ENCODE data around the gene LTBP2.

LTBP2 gene

DNA sequence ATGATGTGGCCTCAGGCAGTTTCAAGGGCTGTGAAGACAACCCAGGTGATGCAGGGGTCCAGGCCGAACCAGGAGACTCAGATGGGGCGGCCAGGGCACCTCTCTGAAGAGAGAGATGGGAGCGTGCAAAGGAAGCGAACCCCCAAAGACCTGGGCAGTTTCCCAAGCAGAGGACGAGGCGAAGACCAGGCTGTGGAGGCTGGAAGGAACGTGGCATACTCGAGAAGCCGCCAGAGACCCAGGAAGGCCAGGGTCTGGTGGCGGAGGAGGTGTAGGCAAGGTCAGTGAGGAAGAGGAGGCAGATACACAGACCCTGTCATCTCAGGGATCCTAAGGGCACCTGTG is 24.7 kb downstream of the LTBP2 start:
- DNase-seq, result no peak

DNA sequence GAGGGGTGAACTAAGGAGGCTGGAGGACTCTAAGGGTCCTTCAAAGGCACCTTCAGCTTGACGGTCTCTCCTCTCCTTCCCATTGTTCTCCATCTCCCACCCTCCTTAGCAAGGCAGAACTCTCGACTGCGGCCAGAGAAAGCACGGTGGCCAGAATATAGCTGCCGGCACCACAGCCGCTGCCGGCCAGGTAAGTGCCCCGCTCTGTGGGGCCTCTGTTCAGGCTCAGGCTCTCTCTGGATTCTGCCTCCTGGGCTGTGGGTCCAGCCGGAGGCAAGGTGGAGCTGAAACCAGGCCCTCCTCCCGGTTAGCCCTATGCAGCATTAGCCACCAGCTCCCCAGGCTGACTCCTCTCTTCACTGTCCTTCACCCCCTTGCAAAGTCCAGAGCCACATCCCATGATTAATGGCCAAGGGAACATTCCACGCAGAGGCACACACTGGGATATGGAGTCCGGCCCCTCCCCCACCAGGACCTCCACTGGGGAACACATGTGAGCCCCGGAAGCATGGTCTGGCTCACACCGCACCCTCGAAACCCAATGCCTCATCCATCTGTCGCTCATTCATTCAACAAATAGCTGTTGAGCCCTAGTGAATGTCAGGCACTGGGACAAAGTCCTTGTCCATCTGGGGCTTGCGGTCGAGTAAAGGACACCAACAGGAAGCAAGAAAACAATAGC is 25.2 kb downstream of the LTBP2 start:
- no peak for DNase-seq

DNA sequence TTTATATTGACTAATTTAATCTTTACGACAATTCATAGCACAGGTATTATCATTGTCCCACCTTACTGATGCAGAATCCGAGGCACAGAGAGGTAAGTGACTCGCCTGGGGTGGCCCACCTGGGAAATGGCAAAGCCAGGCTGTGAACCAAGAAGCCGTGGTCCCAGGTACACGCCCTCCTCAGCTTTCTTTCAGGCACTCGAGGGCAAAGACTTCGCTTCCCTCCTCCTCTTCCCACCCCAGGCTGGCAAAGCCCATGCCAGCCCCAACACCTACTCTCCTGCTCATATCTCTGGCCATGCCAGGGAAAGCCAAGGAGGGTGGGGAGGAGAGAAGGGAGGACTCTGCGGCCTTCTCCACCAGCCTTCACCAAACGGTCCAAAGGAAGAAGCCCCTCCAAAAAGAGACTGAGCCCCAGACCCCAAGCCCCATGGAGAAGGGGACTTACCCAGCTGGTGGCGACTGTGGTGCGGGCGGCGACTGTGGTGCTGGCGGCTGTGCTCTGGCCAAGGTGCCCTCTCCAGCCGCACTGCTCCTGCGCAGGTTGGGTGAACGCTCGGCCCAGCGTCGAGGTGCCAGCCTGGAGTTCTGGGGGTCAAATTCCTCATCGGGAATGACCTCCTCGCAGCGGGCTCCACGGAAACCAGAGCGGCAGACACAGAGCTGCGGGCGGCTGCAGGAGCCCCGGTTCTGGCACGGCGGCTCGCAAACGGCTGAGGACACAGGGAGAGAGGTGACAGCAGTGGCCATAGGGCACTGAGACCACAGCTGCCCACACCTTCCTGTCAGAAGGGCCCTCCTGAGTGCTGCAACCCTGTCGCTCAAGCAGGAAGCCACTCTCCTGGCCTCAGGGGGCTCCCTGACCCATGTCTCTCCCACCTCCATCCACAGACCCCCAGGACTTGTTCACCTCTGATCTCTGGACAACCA is 26.4 kb downstream of the LTBP2 start:
- no peak for DNase-seq

DNA sequence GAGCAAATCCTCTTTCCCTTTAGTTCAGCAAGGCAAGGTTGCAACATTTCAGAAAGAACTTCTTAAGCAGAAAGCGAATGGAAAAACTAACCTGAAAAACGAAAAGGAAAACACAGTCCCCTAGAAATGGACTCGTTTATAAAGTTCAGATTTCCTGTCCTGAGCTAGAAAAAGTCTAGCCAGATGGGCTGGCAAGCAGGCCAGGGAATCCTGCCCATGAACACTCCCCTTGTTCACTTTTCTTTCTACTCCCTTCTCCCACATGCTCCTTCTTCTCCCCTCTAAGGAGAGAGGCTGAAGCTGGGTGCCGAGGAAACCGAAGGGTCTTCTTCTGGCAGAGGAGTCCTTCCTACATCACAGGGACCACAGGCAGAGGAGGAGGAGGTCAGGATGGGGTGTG is 27.1 kb downstream of the LTBP2 start:
- DNase-seq, result no peak

DNA sequence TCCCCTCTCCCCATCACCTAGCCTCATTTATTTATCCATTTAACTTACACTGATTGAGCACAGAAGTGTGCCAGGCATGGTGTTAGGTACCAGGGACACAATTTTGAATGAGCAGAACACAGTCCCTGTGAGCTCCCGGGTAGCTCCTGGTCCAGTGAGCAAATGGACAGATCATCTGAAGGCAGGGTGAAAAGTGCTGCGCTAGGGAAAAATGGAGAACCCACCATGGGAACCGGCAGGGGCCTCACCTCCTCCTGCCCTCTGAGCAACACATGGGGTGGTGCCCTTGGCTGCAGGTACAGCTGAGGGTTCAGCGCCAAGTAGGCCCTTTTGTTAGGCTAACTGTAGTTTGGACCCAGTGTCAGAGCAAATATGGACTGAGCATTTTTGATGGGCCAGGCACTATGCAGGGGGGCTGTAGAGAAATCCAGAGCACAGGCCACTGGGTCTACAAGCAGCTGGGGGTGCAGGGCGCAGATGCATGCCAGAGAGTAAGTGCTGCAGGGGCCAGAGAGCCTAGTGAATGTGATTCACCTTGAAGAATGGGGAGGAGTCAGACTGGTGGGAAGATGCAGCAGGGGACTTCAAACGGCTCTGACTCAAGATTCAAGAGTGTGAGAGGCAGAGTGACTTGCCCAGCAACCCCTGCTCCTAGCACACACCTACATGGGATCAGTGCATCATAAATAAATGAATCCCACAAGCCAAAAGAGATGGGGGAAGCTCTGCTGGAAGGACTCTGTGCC is 28.2 kb downstream of the LTBP2 start:
- no peak for DNase-seq

DNA sequence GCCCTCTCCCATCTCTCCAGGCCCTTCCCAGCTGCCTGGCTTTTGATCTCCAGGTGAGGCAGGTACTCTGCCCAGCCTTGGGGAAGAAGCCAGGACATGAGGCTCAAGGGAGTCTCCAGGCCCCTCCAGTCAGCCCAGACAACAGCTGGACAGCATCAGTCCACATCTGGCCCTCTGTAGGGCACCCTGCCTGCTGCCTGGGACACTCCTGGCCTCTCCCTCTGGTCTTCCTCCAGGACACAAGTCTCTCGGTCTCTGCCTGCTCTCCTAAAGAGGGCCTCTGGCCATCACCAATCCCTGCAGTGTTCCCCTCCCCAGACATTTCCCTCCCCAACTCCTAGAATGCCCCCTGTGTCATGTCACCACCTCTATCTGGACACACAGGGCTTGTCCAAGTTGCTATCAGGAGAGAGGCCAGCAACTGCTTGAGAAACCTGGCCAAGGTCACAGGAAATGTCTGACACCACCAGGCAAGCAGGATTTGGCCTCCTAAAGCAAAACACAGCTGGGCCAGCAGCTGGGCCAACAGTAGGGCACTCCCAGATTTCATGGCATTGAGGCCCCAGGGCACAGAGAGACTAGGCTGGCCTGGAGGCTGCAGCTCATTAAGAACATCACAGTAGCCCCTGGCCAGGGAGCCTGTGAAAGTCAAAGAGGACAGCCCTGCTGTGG is 29.0 kb downstream of the LTBP2 start:
- no peak for DNase-seq

DNA sequence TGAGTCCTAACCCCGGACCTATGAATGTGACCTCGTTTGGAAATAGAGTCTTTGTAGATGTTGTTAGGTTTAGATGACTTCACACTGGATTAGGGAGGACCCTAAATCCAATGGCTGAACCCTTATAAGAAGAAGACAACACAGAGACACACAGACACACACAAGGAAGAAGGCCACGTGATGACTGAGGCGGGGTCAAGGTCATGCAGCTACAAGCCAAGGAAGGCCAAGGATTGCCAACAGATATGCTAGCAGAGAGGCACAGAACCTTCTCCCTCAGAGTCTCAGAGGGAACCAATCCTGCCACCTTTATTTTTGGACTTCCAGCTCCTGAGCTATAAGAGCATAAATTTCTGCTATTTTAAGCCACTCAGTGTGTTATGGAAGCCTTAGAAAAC is 31.8 kb downstream of the LTBP2 start:
- DNase-seq, result no peak

DNA sequence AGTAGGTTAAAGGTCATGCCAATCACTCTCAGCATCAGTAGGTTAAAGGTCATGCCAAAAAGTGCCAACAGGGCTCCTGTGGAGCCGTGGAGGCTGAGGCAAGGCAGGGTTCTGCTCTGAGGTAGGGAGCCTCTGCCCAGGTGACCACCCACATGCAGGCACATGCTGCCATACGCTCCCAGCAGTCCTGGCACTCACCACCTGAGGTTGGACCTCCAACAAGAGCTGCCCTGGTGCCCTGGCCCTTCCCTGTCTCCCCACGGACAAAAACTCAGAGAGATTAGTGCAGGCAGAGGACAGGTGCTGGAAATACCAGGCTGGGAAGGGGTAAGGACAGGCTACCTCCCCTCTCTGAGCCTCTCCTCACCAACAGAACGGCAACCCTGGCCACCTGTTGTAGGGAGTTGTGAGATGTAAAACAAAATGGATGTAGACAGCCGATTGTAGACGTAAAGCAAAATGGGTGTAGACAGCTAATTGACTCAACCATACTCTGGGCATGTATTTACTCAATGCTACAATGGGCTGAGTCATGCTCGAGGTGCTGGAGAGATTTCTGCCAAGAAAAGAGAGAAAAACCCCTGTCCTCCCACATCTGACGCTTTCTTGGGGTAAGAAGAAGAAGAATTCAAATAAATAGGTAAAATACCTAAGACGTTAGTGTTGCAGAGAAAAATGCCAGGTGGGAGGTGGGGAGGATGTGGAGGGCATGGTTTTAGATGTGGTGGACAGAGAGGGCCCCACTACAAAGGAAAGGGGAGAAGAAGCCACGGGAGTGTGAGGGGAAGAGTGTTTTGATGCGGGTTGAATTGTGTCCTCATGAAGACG is 32.4 kb downstream of the LTBP2 start:
- DNase-seq, result no peak

DNA sequence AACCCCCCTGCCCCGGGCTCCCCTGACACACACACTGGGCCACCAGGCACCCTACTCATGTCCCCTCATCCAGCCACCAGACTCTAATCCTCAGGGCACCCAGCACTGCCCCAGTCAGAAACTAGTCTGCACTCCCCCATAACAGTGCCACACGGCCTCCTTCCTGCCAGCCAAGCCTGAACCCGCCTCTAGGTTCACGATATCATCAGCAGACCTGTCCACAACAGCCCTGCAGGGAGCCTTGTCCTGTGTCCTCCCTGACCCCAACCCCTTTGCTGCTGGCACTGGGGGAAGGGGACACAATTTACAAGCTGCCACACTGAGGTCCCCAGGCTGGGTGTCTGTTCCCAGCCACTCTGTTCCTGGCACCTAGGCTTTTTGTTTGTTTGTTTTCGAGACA is 33.6 kb downstream of the LTBP2 start:
- DNase-seq, result no peak

DNA sequence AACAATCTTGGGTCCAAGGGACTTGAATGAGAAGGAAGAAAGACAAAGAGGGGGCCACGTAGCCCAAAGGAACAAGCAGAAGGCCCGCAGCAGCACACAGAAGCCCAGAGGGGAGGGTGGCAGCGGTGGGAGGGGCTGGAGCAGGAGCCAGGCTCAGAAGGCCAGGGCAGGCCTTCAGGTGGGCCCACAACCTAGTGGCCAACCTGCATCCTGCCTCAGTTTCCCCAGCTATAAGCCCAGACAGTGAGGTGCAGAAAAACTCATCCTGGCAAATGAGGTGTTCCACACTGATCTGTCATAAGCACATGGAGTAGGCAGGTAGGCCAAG is 34.1 kb downstream of the LTBP2 start:
- DNase-seq, result no peak

DNA sequence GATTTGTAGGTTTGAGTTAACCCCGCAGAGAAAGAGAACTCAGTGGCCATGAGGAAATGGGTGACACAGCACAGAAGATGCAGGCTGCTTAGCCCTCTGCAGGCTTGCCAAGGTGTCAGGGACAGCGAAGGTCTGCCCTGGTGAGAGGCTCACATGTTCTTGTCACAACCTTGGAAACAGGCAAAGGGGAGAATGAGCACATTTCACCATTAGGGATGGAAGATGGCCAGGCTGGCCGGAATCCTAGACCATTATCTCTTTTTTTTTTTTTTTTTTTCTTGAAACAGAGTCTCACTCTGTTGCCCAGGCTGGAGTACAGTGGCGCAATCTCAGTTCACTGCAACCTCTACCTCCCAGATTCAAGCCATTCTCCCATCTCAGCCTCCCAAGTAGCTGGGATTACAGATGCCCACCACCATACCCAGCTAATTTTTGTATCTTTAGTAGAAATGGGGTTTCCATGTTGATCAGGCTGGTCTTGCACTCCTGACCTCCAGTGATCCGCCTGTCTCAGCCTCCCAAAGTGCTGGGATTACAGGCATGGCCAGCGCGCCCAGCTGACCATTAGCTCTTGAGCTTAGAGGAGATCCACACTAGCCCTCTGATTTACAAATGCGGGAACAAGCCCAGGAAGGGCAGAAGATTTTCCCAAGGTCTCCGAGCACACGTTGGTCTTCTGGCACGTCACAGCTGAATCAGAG is 34.6 kb downstream of the LTBP2 start:
- DNase-seq, result no peak

DNA sequence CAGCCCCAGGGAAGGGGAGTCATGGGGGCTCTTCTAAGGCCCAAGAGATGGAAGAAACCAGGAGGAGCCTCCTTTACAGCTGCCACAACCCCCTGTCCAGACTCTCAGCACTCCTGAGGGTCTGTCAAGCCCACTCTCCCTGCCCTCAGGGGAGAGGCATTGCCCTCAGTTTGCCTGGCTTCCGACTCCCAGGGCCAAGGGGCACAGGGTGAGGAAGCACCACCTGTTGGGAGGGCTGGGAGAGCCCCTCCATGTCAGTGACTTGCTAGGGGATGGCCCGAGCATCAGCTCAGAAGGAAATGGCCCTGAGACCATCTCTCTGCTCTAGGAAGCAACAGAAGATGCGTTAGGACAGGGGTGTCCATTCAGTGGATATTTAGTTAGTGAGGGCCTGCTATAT is 36.1 kb downstream of the LTBP2 start:
- no peak for DNase-seq

DNA sequence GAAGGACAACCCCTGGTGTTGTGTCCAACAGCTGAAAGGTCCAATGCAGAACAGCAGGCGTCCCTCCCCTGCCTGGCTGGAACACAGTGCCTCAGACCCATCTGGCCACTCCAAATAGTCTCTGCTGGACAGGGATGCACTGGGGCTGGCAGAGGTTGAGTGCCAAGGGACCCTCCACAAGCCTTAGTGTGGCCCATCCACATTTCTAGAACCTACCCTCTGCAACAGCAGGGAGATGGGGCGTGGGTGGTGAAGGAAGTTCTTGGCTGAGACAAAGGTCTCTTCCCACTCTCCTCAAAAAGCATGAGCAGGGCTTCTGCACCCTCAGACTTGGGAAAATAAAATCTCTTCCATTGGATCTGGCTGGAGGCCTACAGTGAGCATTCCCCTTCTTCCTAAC is 36.5 kb downstream of the LTBP2 start:
- no peak for DNase-seq

DNA sequence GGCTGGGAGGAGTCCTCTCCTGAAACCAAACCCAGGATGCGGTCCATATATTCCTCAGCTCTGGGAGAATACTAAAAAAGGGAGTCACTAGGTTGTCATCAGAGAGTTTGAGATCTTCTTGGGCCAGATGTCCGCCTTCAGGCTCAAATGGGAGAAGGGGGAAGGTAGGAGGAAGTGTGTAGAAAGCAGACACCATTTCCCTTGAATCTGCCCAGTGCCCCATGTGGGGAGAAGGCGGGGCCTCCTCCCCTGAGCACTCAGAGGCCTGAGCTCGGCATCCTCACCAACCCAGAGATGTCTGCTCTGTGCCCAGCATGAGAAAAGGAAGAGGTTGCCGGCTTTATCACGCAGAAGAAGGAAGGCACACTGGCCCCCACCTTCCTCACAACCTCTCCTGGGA is 37.3 kb downstream of the LTBP2 start:
- no peak for DNase-seq

DNA sequence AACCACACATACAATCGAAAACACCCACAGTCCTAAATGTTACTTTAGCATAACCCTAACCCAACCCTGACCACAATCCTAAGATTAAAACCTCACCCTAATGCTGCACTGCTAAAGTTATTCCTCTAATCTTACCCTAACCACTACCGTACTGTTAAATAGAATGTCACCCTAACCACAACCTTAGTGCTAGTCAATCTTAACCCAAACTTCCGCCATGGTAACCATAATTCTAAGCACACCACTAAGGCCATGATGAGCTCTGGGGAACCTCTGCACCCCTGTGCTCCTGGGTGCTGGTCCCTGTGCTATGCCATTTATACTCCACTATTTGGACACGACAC is 38.0 kb downstream of the LTBP2 start:
- DNase-seq, result no peak

DNA sequence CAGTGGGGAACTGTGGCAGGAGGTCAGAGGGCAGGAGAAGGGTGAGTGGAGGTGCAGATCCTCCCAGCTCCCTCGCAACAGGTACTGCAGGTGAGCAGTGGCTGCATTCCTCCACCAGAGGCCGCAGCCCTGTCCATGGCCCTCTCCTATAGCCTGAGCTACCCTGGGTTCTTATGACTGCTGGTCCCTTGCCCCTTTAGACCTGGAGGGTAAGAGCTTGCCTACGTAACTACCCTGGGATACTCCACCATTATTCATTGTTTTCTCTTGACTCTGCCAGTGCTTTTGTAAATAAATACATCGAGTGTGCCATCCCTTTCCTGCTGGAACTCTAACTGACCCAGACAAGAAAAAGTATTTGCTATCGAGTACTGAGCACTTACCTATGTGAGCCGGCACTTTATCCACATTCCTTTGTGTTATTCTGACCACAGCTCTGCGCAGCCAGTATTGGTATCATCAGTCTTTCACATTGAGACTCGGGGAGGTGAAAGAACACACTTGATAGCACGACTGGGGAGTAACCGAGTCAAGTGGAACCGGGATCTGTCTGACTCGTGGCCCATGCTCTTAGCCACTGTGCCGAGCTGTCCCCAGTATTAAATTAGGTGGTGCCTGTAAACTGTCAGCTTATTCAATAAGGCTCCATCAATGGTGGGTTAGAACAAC is 38.5 kb downstream of the LTBP2 start:
- DNase-seq, result no peak

DNA sequence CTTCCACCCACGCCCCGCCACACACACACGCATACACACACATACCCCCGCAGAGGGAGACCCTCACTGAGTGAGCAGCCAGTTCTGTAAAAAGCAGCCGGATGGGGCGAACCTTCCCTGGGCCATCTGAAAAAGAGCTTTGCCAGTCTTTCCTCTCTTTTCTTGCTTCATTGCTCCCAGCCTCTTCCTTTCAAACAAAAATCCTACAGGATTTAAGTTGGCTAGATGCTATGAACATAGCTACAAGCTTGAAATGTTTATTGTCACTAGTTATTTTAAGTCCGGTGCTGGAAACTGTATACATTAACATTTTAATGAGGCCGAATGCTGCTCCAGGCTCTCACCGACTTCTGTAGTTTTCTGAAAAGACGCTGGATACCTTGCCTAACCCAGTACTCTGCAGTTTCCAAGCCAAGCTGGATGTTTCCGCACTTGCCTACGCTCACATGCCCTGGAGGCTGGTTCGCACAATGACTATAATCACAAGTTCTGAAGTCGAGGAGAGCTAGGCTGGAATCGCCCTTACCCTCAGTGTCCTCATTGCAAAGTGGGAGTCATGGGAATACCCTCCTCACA is 39.2 kb downstream of the LTBP2 start:
- no peak for DNase-seq

DNA sequence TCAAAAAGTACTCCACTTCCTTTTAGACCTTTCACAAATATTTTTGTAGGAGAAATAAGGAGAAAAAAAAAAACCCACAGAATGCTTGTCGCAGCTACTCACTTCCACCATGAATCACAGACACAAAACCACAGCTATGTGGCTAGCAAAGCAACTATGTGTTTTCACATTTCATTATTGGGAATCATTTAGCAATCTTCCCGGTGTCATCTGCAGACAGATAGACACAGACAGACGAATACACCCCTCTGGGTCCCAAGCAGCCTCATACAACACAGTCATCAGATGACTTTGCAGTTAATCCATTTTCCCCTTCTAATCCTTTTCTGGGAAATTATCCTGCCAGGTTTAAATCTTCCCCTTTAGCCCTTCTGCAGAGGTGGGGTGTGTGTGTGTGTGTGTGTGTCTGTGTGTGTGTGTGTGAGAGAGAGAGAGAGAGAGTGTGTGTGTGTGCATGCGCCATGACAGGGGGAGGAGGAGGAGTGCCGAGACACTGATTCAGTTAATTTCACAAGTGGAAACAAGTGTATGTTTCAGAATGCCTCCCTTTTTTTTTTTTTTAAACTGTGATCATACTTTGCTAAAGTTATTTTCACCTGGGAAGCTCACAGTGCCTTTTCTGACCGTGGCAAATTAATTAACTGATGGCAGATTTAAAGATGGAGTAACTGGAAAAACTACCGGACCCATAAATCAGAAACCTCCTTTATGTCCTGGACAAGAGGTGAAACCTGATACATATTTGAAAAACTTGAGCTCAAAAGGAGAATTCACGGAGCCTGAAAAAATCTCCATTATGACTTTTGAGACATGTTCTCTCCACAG is 39.9 kb downstream of the LTBP2 start:
- DNase-seq, result peak; percentile 33

DNA sequence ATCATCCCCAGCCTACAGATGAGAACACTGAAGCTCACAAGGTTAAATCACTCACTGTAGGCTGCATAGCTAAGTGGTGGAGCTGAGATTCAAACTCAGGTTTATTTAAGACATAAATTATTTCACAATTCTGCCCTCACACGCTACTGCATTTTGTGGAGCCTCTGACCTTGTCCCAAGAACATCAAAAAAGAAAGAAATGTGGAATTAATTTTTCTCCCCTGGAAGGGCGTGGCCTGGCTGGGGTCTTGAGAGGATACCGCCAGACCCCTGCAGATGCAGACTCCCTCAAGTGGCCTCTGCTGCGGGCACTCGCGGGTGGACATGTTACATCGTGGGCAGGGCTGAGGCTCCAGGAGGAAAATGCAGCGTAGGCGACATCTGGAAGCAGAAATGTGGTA is 40.6 kb downstream of the LTBP2 start:
- no peak for DNase-seq

DNA sequence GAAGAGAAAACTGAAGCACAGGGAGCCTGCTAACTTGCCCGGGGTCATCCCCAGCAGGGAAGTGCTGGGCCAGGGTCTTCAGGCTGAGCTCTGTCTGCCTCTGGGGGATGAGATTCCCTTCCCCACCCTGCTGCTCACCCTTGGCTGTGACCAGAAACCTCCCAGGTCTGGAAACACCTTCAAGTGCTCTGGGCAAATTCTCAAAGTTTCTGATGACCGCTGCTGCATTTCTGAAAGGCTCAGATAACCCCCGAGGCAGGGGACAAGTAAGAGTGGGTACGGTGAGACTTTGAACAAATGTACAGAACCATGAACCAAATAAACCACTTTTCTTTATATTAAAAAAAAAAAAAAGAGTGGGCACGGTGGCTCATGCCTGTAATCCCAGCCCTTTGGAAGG is 41.3 kb downstream of the LTBP2 start:
- no peak for DNase-seq

Data from NCI-H1417 treated with DMSO at 0.1 percent for 48 hours (cell line).